GM12875 (cell line): Measurements from ENCODE around the gene HTT-AS.
"Not testable (repeated sequence)": the region's sequence is repeated elsewhere in the genome, so short reads cannot be mapped to it uniquely, and the experiment has no call there.

Experiments used
- H3K4me3 ChIP-seq: one replicate; pipeline ENCODE4 v1.5.1; 2011; ENCODE audit warnings: low read depth, low read length, control low read depth
- CTCF ChIP-seq: IDR thresholded peaks from 2 replicates; pipeline ENCODE4 v1.5.1; 2011; ENCODE audit warnings: low read depth, mild to moderate bottlenecking, control low read depth, inconsistent platforms, low read length, moderate library complexity, borderline replicate concordance; ENCODE audit not compliant: insufficient read depth

The HTT-AS gene

GRCh38 chr4:3107691-3108121, 33.4 kb upstream of the HTT-AS start:
- TF ChIP-seq CTCF: no peak
- H3K4me3 ChIP-seq: no peak overlapping the region

DNA sequence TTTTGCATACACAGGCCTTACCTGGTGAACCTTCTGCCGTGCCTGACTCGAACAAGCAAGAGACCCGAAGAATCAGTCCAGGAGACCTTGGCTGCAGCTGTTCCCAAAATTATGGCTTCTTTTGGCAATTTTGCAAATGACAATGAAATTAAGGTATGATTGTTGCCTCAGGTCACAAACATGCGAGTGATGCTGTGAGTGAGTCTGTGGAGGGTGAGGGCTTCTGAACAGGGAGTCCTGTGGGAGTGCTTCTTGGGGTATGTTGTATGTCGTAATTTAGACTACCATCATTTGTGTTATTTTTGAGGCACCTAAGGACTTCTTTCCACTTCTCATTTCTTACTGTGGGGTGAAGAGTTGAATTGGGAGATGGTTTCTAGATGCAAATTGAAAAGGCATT, 32.9 kb upstream of the HTT-AS start:
- no peak for TF ChIP-seq CTCF
- H3K4me3 ChIP-seq: no peak overlapping the region

DNA sequence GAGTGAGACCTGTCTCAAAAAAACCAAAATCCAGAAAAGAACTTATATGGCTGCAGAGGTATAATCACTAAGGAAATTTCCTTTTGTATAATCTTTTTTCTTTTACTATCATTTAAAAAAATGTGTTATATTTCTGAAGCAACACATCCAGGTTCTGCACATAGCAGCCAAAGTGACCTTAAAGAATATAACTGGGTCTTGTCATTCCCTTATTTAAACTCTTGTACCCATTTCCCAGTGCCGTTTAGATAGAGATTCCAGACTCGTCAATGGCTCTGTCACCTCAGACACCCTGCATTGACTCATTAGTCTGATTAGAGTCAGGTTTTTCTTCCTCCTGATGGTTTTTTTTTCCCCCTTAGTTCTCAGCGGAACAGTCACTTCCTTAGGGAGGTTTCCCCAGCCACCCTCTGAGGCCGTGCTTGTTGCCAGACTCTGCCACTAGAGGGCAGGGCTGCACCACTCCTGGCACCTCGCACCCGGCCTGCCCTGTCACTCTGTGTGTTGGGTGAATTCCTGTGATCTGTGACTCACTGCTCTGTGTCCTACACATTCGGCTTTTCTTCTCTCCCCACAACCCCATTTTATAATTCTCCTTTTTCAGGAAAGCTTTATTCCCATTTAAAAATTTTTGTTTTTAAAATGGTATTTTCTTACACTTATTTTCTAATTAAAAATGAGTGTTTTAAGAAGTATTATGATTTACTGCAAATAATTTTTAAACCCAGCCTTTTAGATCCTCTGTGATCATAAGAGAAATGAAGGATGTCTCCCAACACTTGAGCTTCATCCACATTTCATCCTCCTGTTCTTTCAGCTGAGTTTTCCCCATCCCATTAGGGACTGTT, 32.2 kb upstream of the HTT-AS start:
- peak; percentile 98 for TF ChIP-seq CTCF
- H3K4me3 ChIP-seq: no peak overlapping the region

- no peak overlapping the region for H3K4me3 ChIP-seq
- no peak for TF ChIP-seq CTCF
Observed at GRCh38 chr4:3098346-3098745, 24.0 kb upstream of the HTT-AS start.

DNA sequence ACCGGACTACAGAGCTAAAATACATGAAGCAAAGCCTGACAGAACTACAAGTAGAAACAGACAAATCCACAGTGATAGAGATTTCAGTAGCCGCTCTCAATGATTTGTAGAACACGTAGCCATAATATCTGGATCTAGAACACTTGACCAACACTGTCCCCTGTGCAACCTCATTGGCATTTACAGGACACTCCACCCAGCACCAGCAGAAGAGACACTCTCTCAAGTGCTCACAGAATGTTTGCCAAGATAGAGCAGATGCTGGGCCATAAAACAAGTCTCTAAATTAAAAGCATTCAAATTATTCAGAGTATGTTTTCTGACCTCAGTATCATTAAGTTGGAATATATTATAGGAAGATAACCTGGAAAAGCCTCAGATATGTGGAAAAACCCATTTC, 21.9 kb upstream of the HTT-AS start:
- TF ChIP-seq CTCF: no peak

DNA sequence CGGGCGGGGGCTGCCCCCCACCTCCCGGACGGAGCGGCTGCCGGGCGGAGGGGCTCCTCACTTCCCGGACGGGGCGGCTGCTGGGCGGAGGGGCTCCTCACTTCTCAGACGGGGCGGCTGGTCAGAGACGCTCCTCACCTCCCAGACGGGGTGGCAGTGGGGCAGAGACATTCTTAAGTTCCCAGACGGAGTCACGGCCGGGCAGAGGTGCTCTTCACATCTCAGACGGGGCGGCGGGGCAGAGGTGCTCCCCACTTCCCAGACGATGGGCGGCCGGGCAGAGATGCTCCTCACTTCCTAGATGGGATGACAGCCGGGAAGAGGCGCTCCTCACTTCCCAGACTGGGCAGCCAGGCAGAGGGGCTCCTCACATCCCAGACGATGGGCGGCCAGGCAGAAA, 20.4 kb upstream of the HTT-AS start:
- H3K4me3 ChIP-seq: not testable (repeated sequence)

More for the DNA sequence above, 21.9 kb upstream of the HTT-AS start:
- no peak overlapping the region for H3K4me3 ChIP-seq

- no peak overlapping the region for H3K4me3 ChIP-seq
Observed at GRCh38 chr4:3091464-3091863, 17.1 kb upstream of the HTT-AS start.

More at GRCh38 chr4:3091464-3091863, 17.1 kb upstream of the HTT-AS start:
- TF ChIP-seq CTCF: no peak
